ENCODE results near the gene TBATA.

TBATA gene, protein sequence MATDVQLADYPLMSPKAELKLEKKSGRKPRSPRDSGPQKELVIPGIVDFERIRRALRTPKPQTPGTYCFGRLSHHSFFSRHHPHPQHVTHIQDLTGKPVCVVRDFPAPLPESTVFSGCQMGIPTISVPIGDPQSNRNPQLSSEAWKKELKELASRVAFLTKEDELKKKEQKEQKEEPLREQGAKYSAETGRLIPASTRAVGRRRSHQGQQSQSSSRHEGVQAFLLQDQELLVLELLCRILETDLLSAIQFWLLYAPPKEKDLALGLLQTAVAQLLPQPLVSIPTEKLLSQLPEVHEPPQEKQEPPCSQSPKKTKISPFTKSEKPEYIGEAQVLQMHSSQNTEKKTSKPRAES

DNA sequence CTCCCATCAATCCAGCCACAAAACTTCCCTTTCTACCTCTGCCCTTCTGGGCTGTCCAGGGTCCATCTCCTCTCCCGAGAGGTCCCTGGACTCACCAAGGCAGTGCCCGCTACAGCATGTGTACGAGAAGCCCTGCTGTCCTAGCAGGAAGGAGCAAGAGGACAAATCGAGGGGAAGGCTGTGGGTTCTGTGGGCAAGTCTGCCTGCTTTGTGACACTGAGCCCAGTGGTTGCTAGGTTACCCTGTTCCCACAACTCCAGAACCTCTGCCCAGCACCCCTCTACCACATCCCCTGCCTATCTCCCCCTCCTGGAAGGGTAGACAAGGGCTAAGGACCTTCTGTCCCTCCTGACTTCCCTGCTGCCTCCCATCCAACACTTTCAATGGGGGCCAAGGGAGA lies at the start of gene TBATA:
Gene TBATA, minus strand, starts transcription at position 188 of the 400 bp plus-strand sequence. CDS start 1,998 bp downstream, outside the sequence.
- TF ChIP-seq ZFX (IDR thresholded peaks at IDR 0.05): no peak
- TF ChIP-seq, protein P1, sequence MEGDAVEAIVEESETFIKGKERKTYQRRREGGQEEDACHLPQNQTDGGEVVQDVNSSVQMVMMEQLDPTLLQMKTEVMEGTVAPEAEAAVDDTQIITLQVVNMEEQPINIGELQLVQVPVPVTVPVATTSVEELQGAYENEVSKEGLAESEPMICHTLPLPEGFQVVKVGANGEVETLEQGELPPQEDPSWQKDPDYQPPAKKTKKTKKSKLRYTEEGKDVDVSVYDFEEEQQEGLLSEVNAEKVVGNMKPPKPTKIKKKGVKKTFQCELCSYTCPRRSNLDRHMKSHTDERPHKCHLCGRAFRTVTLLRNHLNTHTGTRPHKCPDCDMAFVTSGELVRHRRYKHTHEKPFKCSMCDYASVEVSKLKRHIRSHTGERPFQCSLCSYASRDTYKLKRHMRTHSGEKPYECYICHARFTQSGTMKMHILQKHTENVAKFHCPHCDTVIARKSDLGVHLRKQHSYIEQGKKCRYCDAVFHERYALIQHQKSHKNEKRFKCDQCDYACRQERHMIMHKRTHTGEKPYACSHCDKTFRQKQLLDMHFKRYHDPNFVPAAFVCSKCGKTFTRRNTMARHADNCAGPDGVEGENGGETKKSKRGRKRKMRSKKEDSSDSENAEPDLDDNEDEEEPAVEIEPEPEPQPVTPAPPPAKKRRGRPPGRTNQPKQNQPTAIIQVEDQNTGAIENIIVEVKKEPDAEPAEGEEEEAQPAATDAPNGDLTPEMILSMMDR (conservative IDR thresholded peaks at IDR 0.05): no peak
- H3K27ac ChIP-seq: no peak within 1 kb of the TSS

DNA sequence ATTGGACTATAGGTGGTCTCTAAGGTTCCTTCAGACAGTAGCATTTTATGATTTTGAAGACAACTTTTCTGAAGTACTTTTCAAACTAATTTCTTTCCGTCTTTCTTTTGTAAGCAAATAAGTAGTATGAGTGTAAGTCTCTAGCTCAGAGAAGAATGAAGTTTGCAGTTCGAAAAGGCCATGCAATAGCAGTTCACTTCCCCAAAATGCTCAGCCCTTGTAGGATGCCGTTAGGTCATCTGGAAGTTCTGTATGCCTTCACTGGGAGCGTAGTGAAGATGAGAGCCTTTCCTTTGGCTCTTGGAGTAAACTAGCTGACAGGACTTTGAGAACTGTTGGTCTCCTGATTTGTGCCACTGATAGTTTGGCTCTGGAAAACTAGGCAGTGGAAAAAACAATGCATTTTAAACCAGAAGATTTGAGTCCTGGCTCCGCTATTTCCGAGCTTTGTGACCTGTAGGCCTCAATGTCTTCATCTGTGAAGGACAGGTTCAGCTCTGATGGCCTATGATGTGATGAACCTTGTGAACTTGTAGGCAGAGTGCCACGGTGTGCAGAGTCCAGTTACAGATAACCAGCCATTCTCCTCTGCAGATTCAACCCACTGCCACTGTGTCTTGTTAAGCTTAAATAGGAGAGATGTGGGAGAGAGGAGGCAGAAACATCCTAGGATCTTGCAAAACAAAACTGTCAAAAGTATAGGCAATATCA lies 49.4 kb upstream of the TBATA start:
- TF ChIP-seq ZFX (IDR thresholded peaks at IDR 0.05): no peak
- TF ChIP-seq, protein P1 (conservative IDR thresholded peaks at IDR 0.05): no peak
- no peak overlapping the region for H3K27ac ChIP-seq

DNA sequence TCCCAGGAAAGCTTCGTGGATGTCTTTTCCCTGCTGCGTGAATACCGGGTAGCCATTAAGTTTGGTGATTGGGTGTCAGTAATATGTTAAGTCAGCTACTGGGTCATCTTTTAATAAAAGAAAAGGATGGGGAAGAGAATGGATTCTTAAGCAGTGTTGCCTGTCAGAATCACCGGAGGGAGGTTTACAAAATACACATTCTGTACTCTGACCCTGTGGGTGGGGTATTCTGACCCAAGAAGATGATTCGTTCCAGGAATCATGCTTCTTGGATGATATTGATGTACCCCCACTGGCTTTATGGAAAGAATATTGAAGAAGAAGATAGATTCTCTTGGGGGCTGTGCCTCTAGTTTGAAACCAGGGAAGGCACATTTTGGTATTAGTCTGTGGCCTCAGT lies 48.8 kb upstream of the TBATA start:
- no peak overlapping the region for H3K27ac ChIP-seq
- TF ChIP-seq, protein P1 (conservative IDR thresholded peaks at IDR 0.05): no peak
- no peak for TF ChIP-seq ZFX (IDR thresholded peaks at IDR 0.05)

DNA sequence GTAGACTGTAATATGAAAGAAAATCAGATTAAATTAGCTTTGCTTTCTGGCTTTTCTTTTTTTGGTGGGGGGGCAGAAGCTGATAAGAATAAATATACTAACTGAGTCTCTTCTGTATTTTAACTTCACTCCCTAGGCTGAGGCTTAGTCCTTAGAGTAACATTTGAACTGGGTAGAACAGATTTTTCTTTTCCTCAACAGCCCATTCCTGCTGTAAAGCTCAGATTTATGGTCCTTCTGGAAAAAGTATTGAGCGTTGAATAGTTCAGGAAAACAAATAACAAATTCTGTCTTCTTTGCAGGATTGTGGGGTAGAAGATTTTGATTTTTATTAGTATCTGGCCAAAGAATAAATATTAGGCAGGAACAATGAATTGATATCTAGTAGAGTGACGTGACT lies 48.4 kb upstream of the TBATA start:
- TF ChIP-seq, protein P1 (conservative IDR thresholded peaks at IDR 0.05): no peak
- no peak for TF ChIP-seq ZFX (IDR thresholded peaks at IDR 0.05)
- H3K27ac ChIP-seq: no peak overlapping the region

DNA sequence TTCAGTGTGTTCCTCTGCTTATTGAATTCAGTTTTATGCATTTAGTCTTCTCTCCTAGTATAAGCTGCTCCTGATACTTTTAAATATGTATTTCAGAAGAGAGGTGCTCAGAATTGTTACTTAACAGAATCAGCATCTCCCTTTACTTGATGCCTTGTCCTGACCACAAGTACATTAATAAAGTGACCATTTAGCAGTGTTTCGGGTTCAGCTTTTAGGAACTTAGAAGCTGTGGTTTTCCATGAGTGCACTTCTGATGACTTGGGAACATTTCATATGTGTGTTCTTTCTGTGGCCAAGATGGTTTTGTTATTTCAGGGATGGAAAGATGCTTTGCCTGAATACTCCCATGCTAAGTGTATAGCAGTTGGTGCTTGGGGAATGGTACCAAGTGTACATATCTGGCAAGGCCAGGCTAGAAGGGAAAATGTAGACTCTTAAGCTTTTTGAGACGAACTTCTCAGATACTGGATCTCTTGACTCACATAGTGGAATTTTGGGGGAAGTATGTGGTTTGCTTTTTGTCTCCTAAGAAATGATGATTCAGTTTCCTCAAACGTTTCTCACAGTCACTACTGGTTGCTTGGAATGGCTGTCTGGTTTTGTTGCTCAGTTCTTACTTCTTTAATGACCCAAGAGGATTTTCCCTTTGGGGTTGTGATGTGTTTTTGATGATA lies 47.8 kb upstream of the TBATA start:
- H3K27ac ChIP-seq: no peak overlapping the region
- TF ChIP-seq, protein P1 (conservative IDR thresholded peaks at IDR 0.05): no peak
- TF ChIP-seq ZFX (IDR thresholded peaks at IDR 0.05): no peak

DNA sequence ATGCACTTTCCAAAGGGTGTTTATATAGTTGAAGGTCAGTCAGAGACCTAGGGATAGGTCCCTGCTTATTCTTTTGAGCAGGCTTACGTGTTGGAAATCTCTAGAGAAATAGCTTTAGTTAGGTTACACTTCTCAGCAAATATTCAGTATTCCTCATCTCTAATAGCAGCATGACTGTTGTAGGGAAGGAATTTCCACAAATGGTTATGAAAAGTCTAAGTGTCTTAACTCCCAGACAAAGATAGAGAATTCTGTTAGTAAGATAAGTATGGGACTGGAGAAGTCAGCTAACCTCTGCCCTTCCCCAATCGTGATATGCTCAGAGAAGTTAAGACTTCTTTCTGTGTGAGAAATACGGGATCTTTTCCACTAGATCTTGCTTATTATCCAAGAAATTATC lies 47.0 kb upstream of the TBATA start:
- no peak for TF ChIP-seq ZFX (IDR thresholded peaks at IDR 0.05)
- TF ChIP-seq, protein P1 (conservative IDR thresholded peaks at IDR 0.05): no peak

DNA sequence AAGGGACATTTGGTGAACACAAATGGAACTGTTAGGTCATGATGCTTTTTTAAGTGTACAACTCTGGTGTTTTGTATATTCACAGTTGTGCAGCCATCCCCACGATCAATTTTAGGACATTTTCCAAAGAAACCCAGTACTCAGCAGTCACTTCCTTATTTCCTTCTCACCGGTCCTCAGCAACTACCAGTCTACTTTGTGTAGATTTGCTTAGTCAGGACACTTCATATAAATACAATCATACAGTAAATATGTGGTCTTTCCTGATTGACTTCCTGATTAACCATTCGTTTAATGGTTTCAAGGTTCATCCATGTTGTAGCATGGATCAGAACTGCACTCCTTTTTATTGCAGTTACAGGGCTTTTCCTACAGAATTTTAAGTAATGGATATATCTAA lies 45.0 kb upstream of the TBATA start:
- no peak overlapping the region for H3K27ac ChIP-seq
- TF ChIP-seq, protein P1 (conservative IDR thresholded peaks at IDR 0.05): no peak
- no peak for TF ChIP-seq ZFX (IDR thresholded peaks at IDR 0.05)

More for the DNA sequence above, 47.0 kb upstream of the TBATA start:
- H3K27ac ChIP-seq: no peak overlapping the region

Measured in C4-2B (cell line).